Type B pancreatic cell (in vitro differentiated cells): Measurements from ENCODE around the gene INSM1. TPM values are rescaled to one million over a fixed set of nuclear protein-coding genes. Genes with fewer than 3 reads are reported as not detected.
A peak's percentile ranks its signal among the peaks of the same experiment; 100 is the strongest.

ENCODE experiments used
- DNase-seq: peaks from one replicate; pipeline ENCODE4 v3.0.0; 2021; ENCODE audit warnings: mixed read lengths; ENCODE audit not compliant: unreplicated experiment; ENCODE audit errors: extremely low spot score
- H3K27ac Mint-ChIP-seq: 2 replicates; pipeline ENCODE4 v1.8.0; 2021; ENCODE audit warnings: mild to moderate bottlenecking, mixed read lengths
- H3K27me3 Mint-ChIP-seq: 2 replicates; pipeline ENCODE4 v1.8.0; 2021; ENCODE audit warnings: mixed read lengths
- H3K36me3 Mint-ChIP-seq: 2 replicates; pipeline ENCODE4 v1.8.0; 2021; ENCODE audit warnings: mixed read lengths
- H3K4me1 Mint-ChIP-seq: one replicate; pipeline ENCODE4 v1.8.0; 2021; ENCODE audit warnings: mixed read lengths; ENCODE audit not compliant: unreplicated experiment
- H3K4me3 Mint-ChIP-seq: 2 replicates; pipeline ENCODE4 v1.8.0; 2021; ENCODE audit warnings: mild to moderate bottlenecking, mixed read lengths
- H3K9me3 Mint-ChIP-seq: 2 replicates; pipeline ENCODE4 v1.8.0; 2021; ENCODE audit warnings: mixed read lengths
- total RNA-seq: library from RNA; stranded (reverse); gene quantifications from 2 replicates; pipeline ENCODE4 v1.2.1, GENCODE V29; 2021; ENCODE audit warnings: low replicate concordance
- TF ChIP-seq, protein P1 (sequence below): fragments of 200-600 bp; sonication (generic); conservative IDR thresholded peaks from 2 replicates; pipeline ENCODE4 v1.5.0; 2021; ENCODE audit warnings: antibody characterized with exemption, mild to moderate bottlenecking

The INSM1 gene
- total RNA-seq, 1 donor from 2014 or later, result 36.0 TPM

DNA sequence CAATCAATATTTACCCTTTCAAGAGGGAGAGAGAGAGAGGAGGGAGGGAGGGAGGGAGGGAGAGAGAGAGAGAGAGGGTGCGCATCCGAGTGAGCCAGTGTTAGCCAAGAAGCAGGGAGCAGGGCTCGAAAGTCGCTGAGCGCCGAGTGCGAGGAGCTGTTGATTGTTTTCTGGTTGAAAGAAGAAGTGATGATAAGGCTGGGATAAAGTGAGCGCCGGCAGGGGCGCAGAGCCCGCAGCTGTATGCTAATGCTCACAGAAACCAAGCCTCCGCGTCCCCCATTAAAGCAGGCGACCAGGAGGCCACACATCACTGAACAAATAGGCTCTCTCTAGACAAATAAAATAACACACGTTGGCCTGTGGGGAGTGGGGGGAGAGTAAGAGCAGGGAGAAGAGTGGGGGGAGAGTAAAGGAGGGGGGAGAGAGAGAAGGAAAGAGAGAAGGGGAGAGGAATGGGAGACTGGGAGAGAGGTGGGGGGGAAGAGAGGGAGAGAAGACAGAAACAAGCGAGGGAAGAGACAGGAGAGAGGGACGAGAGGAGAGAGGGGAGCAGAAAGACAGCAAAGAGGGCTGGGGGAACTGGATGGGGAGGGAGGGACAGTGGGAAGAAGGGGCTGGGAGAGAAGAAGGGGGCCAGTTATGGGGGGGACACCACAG lies 5.0 kb upstream of the INSM1 start:
- Mint-ChIP-seq H3K4me1 (peaks cover 9% of the 10 kb centered on the region), H3K9me3 (no peaks in the 10 kb centered on the region), H3K27ac (no peak overlapping the region), H3K36me3 (no peaks in the 10 kb centered on the region), H3K27me3 (peaks cover 88% of the 10 kb centered on the region), H3K4me3 (peak overlapping the region; percentile 10)
- DNase-seq, result no peak
- TF ChIP-seq, protein P1, sequence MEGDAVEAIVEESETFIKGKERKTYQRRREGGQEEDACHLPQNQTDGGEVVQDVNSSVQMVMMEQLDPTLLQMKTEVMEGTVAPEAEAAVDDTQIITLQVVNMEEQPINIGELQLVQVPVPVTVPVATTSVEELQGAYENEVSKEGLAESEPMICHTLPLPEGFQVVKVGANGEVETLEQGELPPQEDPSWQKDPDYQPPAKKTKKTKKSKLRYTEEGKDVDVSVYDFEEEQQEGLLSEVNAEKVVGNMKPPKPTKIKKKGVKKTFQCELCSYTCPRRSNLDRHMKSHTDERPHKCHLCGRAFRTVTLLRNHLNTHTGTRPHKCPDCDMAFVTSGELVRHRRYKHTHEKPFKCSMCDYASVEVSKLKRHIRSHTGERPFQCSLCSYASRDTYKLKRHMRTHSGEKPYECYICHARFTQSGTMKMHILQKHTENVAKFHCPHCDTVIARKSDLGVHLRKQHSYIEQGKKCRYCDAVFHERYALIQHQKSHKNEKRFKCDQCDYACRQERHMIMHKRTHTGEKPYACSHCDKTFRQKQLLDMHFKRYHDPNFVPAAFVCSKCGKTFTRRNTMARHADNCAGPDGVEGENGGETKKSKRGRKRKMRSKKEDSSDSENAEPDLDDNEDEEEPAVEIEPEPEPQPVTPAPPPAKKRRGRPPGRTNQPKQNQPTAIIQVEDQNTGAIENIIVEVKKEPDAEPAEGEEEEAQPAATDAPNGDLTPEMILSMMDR, result no peak

- H3K4me3 Mint-ChIP-seq, result peak overlapping the region; percentile 25
- DNase-seq, result no peak
- no peaks in the 10 kb centered on the region for H3K9me3 Mint-ChIP-seq
- peaks cover 86% of the 10 kb centered on the region for H3K27me3 Mint-ChIP-seq
- peaks cover 9% of the 10 kb centered on the region for H3K4me1 Mint-ChIP-seq
- H3K27ac Mint-ChIP-seq, result no peak overlapping the region
- TF ChIP-seq, protein P1, result no peak
- H3K36me3 Mint-ChIP-seq, result no peaks in the 10 kb centered on the region
These were observed 4.5 kb upstream of the INSM1 start for GRCh38 chr20:20363434-20363798.

DNA sequence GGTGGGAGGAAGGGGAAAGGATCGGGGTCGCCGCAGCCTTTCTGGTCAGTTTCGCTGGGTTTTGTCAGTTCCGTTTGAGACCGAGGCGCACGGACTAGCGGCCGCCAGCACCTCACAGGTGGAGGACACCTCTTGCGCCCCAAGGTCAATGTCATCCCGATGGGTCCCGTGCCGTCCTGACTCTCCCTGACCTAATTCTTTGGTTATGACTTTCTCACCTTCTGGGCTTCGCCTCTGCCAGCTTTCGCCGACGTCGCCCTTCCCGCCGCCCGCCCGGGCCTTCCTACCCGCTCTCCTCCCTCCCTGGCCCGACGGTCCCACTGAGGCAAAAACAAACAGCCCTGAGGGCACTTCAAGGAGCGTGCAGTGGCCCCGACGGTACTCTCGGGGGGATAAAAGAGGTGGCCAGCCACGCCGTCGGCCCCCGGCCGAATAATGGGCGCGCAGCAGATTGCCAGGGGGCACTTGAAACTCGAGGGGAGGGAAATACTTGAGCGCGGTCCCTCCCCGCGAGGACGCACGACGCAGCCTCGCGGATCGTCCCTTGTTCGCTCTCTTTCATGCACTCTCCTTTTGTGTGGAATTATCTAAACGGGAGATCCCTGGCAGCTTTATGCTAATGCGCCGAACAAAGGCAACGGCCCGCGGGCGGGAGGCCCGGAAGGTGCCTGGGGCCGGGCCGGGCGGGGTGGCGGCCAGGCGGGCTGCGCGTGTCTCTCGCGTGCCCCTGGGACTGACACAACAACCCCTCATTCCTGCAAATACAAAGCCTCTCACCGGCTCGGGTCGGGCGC lies 3.9 kb upstream of the INSM1 start:
- Mint-ChIP-seq H3K9me3 (no peaks in the 10 kb centered on the region), H3K36me3 (no peaks in the 10 kb centered on the region), H3K4me1 (peaks cover 9% of the 10 kb centered on the region), H3K4me3 (peak overlapping the region; percentile 36), H3K27ac (no peak overlapping the region), H3K27me3 (peaks cover 81% of the 10 kb centered on the region)
- TF ChIP-seq, protein P1, result no peak
- DNase-seq, result no peak

- no peaks in the 10 kb centered on the region for H3K9me3 Mint-ChIP-seq
- H3K27ac Mint-ChIP-seq, result no peak overlapping the region
These were observed 3.1 kb upstream of the INSM1 start for GRCh38 chr20:20364593-20365479.

More at GRCh38 chr20:20364593-20365479, 3.1 kb upstream of the INSM1 start:
- Mint-ChIP-seq H3K4me1 (peaks cover 11% of the 10 kb centered on the region), H3K27me3 (peaks cover 80% of the 10 kb centered on the region), H3K36me3 (no peaks in the 10 kb centered on the region), H3K4me3 (peak overlapping the region; percentile 63)
- DNase-seq, result no peak
- TF ChIP-seq, protein P1, result no peak
